HG03457 (cell line): ENCODE data around the gene PACRG.

ENCODE experiments used
- ATAC-seq: cut with Tn5 transposase; IDR thresholded peaks from one replicate; pipeline ENCODE4 v1.9.1; 2021; ENCODE audit warnings: moderate number of reproducible peaks; ENCODE audit not compliant: unreplicated experiment

PACRG gene

GRCh38 chr6:163260911-163261310, 533.1 kb downstream of the PACRG start:
- ATAC-seq = no peak

- no peak for ATAC-seq
Observed at GRCh38 chr6:163261361-163261760, 533.6 kb downstream of the PACRG start.

- no peak for ATAC-seq
Observed at GRCh38 chr6:163262080-163262479, 534.3 kb downstream of the PACRG start.

- no peak for ATAC-seq
Observed at GRCh38 chr6:163263196-163263595, 535.4 kb downstream of the PACRG start.

GRCh38 chr6:163263998-163264661, 536.4 kb downstream of the PACRG start:
- ATAC-seq = no peak

GRCh38 chr6:163264662-163265035, 536.9 kb downstream of the PACRG start:
- ATAC-seq = no peak

GRCh38 chr6:163281634-163282033, 553.9 kb downstream of the PACRG start:
- no peak for ATAC-seq

- ATAC-seq = no peak
Observed at GRCh38 chr6:163282672-163283071, 554.9 kb downstream of the PACRG start.

- no peak for ATAC-seq
Observed at GRCh38 chr6:163284151-163284550, 556.4 kb downstream of the PACRG start.

- no peak for ATAC-seq
Observed at GRCh38 chr6:163285691-163286090, 557.9 kb downstream of the PACRG start.

GRCh38 chr6:163287626-163288025, 559.9 kb downstream of the PACRG start:
- no peak for ATAC-seq

GRCh38 chr6:163288066-163288465, 560.3 kb downstream of the PACRG start:
- ATAC-seq = no peak

GRCh38 chr6:163288915-163289314, 561.1 kb downstream of the PACRG start:
- ATAC-seq = no peak

- no peak for ATAC-seq
Observed at GRCh38 chr6:163289447-163289846, 561.7 kb downstream of the PACRG start.

GRCh38 chr6:163290545-163291274, 562.9 kb downstream of the PACRG start:
- no peak for ATAC-seq

- no peak for ATAC-seq
Observed at GRCh38 chr6:163291622-163292021, 563.8 kb downstream of the PACRG start.

- ATAC-seq = no peak
Observed at GRCh38 chr6:163293286-163293685, 565.5 kb downstream of the PACRG start.

- ATAC-seq = no peak
Observed at GRCh38 chr6:163294734-163295133, 567.0 kb downstream of the PACRG start.

- ATAC-seq = no peak
Observed at GRCh38 chr6:163296835-163297519, 569.2 kb downstream of the PACRG start.

GRCh38 chr6:163298079-163298830, 570.5 kb downstream of the PACRG start:
- ATAC-seq = no peak

- no peak for ATAC-seq
Observed at GRCh38 chr6:163300838-163301237, 573.1 kb downstream of the PACRG start.
